Fibroblast of mammary gland (primary cell): ENCODE measurements around the gene IDH2.
A peak's percentile ranks its signal among the peaks of the same experiment; 100 is the strongest.
"Not testable (repeated sequence)": the region's sequence is repeated elsewhere in the genome, so short reads cannot be mapped to it uniquely, and the experiment has no call there.

ENCODE experiments used
- DNase-seq: peaks from one replicate; pipeline ENCODE4 v3.0.0-alpha.2; 2010; ENCODE audit warnings: low read depth
- H3K4me3 ChIP-seq: 2 replicates; pipeline ENCODE4 v1.5.1; 2011; ENCODE audit warnings: low read depth, mild to moderate bottlenecking, low read length, moderate library complexity; ENCODE audit not compliant: control insufficient read depth
- CTCF ChIP-seq: conservative IDR thresholded peaks from 2 replicates; pipeline ENCODE4 v1.5.1; 2011; ENCODE audit warnings: low read depth, low read length, inconsistent platforms; ENCODE audit not compliant: control insufficient read depth, insufficient read depth

Gene IDH2

DNA sequence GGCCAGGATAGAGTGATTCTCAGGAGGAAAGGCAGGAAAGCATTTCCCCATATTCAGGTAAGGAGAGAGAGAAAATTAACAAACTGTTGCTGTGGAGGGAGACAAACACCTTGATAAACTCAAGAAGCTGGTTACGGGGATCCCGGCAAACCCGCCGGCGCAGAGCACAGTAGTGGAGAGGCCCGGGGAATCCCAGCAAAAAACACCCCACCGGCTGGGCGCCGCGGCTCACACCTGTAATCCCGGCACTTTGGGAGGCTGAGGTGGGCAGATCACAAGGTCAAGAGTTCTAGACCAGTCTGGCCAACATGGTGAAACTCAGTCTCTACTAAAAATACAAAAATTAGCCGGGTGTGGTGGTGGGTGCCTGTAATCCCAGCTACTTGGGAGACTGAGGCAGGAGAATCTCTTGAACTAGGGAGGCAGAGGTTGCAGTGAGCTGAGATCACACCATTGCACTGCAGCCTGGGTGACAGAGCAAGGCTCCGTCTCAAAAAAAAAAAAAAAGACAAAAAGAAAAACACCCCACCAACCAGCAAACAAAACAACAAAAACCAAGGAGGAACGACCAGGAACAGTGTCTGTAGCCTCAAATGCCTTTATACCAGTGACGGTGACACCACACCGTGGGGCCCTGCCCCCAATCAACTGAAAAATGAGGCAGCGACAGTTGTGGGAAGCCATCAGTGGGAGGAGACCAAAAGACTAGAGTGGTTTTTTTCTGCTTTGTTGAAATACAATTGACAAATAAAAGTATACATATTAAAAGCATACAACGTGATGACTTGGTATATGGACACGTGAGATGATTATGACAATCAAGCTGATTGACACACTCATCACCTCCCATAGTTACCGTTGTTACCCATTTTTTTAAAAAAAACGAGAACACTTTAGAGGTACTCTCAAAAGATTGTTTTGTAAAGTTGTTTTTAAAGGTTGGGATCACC lies 40.2 kb upstream of the IDH2 start:
- no peak for DNase-seq
- H3K4me3 ChIP-seq = no peak overlapping the region
- TF ChIP-seq CTCF = no peak

DNA sequence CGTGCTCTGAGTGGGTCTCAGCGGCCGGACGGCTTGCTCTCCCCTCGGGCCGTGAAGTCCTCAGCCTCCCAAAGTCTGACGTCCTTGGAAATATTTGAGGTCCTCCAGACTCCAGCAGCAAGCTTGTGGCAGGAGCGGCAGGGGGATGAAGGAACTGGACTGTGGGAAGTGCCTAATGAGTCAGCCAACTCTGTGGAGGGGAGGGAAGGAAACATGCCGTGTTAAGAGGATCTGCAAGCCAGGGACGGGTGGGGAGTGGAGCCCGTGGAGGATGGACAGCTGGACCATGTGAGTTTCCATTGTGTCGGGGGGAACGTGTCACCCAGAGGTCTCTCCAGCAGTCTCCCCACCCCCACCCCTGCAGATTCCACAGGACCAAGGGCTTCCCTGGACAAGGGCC lies 39.4 kb upstream of the IDH2 start:
- DNase-seq = peak; percentile 22
- no peak for TF ChIP-seq CTCF
- no peak overlapping the region for H3K4me3 ChIP-seq

DNA sequence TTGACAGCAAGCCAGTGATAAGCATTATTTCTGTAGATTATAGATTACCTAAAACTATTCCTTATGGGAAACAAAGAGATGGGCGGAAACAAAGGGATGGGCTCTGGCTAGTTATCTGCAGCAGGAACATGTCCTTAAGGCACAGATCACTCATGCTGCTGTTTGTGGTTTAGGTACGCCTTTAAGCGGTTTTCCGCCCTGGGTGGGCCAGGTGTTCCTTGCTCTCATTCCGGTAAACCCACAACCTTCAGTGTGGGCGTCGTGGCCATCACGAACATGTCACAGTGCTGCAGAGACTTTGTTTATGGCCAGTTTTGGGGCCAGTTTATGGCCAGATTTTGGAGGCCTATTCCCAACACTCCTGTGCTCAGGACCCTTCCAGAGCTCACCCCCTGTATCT lies 37.3 kb upstream of the IDH2 start:
- not testable (repeated sequence) for H3K4me3 ChIP-seq, DNase-seq

- no peak overlapping the region for H3K4me3 ChIP-seq
- DNase-seq = no peak
- TF ChIP-seq CTCF = no peak
These were observed 36.0 kb upstream of the IDH2 start for GRCh38 chr15:90138071-90138833.

GRCh38 chr15:90132437-90132836 lies 30.2 kb upstream of the IDH2 start:
- H3K4me3 ChIP-seq = no peak overlapping the region
- no peak for DNase-seq
- TF ChIP-seq CTCF = no peak

GRCh38 chr15:90131848-90132247 lies 29.6 kb upstream of the IDH2 start:
- TF ChIP-seq CTCF = no peak
- no peak for DNase-seq
- H3K4me3 ChIP-seq = no peak overlapping the region

DNA sequence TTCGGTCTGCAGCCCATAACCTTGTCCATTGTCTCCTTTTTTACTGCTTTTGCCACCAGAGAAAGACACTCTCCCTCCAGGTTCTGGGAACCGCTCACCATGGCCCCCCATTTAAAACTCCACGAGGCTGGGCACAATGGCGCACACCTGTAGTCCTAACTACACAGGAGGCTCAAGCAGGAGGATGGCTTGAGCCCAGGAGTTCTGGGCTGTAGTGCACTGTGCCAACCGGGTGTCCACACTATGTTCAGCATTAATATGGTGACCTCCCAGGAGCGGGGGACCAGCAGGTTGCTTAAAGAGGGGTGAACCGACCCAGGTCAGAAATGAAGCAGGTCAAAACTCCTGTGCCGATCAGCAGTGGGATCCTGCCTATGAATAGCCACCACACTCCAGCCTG lies 28.0 kb upstream of the IDH2 start:
- no peak overlapping the region for H3K4me3 ChIP-seq
- no peak for TF ChIP-seq CTCF
- DNase-seq = no peak
